Stomach (tissue), 9 donors: Measurements from ENCODE around the gene RHBDL1. TPM values are rescaled to one million over a fixed set of nuclear protein-coding genes. Genes with fewer than 3 reads are reported as not detected.

ENCODE experiments used
- DNase-seq, 2 donors: peaks; one replicate each; pipeline versions ENCODE4 v3.0.0 to v3.0.0-alpha.2; 2013 to 2019
- H3K27ac ChIP-seq, 5 donors: fragments of 200-600 bp in 4 of 5; sonication (generic) in 4 of 5; one replicate each; pipeline ENCODE4 v1.5.1; 2013 to 2019; ENCODE audit warnings: mild to moderate bottlenecking in 1 of 5, moderate library complexity in 1 of 5
- H3K27me3 ChIP-seq, 3 donors: fragments of 200-600 bp; sonication (generic); one replicate each; pipeline ENCODE4 v1.5.1; 2017 to 2019; ENCODE audit warnings: mixed run types in 1 of 3
- H3K36me3 ChIP-seq, 4 donors: fragments of 200-600 bp; sonication (generic); 1 replicate in 3 of 4; 2 replicates in 1 of 4; pipeline ENCODE4 v1.5.1; 2016 to 2019
- H3K4me1 ChIP-seq, 4 donors: fragments of 200-600 bp; sonication (generic); one replicate each; pipeline ENCODE4 v1.5.1; 2016 to 2019
- H3K4me3 ChIP-seq, 4 donors: fragments of 200-600 bp; sonication (generic) in 3 of 4; one replicate each; pipeline ENCODE4 v1.5.1; 2016 to 2019; ENCODE audit warnings: mild to moderate bottlenecking in 1 of 4
- H3K9me3 ChIP-seq, 4 donors: fragments of 200-600 bp; sonication (generic); one replicate each; pipeline ENCODE4 v1.5.1; 2016 to 2019
- EP300 ChIP-seq: sonication (generic); formaldehyde crosslinking; IDR thresholded peaks from one replicate; pipeline ENCODE4 v1.6.1; 2017; ENCODE audit warnings: antibody characterized with exemption
- POLR2A ChIP-seq, 4 donors: fragments of 450-650 bp; IDR thresholded peaks; one replicate each; pipeline ENCODE4 v1.6.1; 2016; ENCODE audit warnings: antibody characterized with exemption in 4 of 4, control low read depth in 2 of 4, mild to moderate bottlenecking in 1 of 4, moderate library complexity in 1 of 4
- POLR2AphosphoS5 ChIP-seq, 3 donors: sonication (generic); formaldehyde crosslinking; IDR thresholded peaks; one replicate each; pipeline ENCODE4 v1.6.1; 2016; ENCODE audit warnings: antibody characterized with exemption in 3 of 3
- WGBS, 5 donors: extraction: QIAGEN DNeasy Blood & Tissue Kit in 3 of 5; methylation state at CpG; one replicate each; pipeline versions ENCODE4 v1.1.5 to v1.1.7; 2013 to 2018; 5-methylcytosine and 5-hydroxymethylcytosine counted together
- intact Hi-C: fragments of 100-400 bp; cut with DNase I; formaldehyde crosslinking; loops from one replicate; pipeline ENCODE4 v1.15.1; 2023; ENCODE audit warnings: low total_unique reads
- polyA plus RNA-seq, 3 donors: library from polyadenylated mRNA; stranded (reverse); fragments of 200-250 nt; gene quantifications; one replicate each; pipeline ENCODE4 v1.2.3, GENCODE V29; 2013
- total RNA-seq, 5 donors: library from RNA; depleted of rRNA; stranded (reverse); fragments of >200 nt; gene quantifications; one replicate each; pipeline versions ENCODE4 v1.1.0 to v1.2.3, GENCODE V29; 2014 to 2016
- TF ChIP-seq, protein P1 (sequence below), 7 experiments: fragments of 450-650 bp in 4 of 7; fragments of 200-600 bp in 3 of 7; sonication (generic) in 3 of 7; IDR thresholded peaks; one replicate each; pipeline ENCODE4 v1.5.1; 2016 to 2019; ENCODE audit warnings: antibody characterized with exemption in 7 of 7, control low read depth in 2 of 7, mild to moderate bottlenecking in 1 of 7
- donor health status: healthy with polysubstance abuse.
- donor health status: Bipolar disorder and iron deficiency.
- donor health status: healthy.

The RHBDL1 gene
- total and polyA plus RNA-seq, 8 donors: 1.3 to 48.7 (median 3.3) TPM; not detected in 3

DNA sequence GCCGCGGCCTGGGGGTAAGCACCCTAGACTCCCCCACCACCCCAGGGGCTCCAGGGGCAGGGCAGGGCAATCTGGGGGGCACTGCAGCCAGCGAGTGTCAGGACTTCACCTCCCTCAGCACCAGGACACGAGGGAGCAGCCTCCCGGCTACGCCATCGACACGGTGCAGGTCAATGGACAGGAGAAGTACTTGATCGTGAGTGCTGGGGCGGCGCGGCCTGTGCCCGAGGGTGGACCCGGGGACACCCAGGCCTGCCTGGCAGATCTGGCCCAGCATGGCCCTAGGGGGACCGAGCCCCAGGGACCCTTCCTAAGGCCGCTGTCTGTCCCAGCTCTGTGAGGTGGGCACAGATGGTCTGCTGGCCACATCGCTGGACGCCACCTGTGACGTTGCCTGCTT is 3.1 kb upstream of the RHBDL1 start:
- H3K4me1 ChIP-seq: peaks cover 39 to 61% (median 52%) of the 10 kb centered on the region in 4 donors
- H3K36me3 ChIP-seq: peaks cover 44 to 53% (median 52%) of the 10 kb centered on the region in 4 donors
- intact Hi-C loops: no loop called here
- peaks cover 0 to 18% (median 0%) of the 10 kb centered on the region in 3 donors for H3K27me3 ChIP-seq
- H3K9me3 ChIP-seq: no peaks in the 10 kb centered on the region
- no peak overlapping the region for H3K4me3 ChIP-seq
- H3K27ac ChIP-seq: no peak overlapping the region
- 83 to 92% (median 90%) methylated on average over 6 to 19 of the region's 19 CpGs for WGBS, 5 donors
- DNase-seq: no peak
- TF ChIP-seq POLR2AphosphoS5 (IDR thresholded peaks at IDR 0.05) (no peak), POLR2A (IDR thresholded peaks at IDR 0.05) (no peak), EP300 (no peak)
- TF ChIP-seq, protein P1, sequence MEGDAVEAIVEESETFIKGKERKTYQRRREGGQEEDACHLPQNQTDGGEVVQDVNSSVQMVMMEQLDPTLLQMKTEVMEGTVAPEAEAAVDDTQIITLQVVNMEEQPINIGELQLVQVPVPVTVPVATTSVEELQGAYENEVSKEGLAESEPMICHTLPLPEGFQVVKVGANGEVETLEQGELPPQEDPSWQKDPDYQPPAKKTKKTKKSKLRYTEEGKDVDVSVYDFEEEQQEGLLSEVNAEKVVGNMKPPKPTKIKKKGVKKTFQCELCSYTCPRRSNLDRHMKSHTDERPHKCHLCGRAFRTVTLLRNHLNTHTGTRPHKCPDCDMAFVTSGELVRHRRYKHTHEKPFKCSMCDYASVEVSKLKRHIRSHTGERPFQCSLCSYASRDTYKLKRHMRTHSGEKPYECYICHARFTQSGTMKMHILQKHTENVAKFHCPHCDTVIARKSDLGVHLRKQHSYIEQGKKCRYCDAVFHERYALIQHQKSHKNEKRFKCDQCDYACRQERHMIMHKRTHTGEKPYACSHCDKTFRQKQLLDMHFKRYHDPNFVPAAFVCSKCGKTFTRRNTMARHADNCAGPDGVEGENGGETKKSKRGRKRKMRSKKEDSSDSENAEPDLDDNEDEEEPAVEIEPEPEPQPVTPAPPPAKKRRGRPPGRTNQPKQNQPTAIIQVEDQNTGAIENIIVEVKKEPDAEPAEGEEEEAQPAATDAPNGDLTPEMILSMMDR (IDR thresholded peaks at IDR 0.05): no peak

DNA sequence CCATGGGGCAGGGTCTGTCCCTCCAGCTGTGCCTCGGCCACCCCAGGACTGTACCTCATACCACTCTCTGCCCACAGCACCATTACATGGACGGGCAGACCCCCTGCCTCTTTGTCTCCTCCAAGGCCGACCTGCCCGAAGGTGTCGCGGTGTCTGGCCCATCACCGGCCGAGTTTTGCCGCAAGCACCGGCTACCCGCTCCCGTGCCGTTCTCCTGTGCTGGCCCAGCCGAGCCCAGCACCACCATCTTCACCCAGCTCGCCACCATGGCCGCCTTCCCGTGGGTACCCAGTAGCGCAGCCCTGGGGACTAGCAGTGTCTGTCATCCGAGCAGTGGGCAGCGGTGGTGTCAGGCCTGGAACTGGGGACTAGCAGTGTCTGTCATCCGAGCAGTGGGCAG is 2.6 kb upstream of the RHBDL1 start:
- Histone ChIP-seq H3K4me1 (peaks cover 35 to 60% (median 52%) of the 10 kb centered on the region in 4 donors), H3K27me3 (peaks cover 0 to 18% (median 0%) of the 10 kb centered on the region in 3 donors), H3K36me3 (peaks cover 44 to 53% (median 52%) of the 10 kb centered on the region in 4 donors), H3K4me3 (no peak overlapping the region), H3K27ac (no peak overlapping the region), H3K9me3 (no peaks in the 10 kb centered on the region)
- 92 to 95% (median 94%) methylated on average over 9 to 21 of the region's 21 CpGs for WGBS, 5 donors
- TF ChIP-seq POLR2A (IDR thresholded peaks at IDR 0.05) (no peak), EP300 (no peak), POLR2AphosphoS5 (IDR thresholded peaks at IDR 0.05) (no peak)
- TF ChIP-seq, protein P1 (IDR thresholded peaks at IDR 0.05): no peak
- no peak for DNase-seq
- intact Hi-C loops: no loop called here

DNA sequence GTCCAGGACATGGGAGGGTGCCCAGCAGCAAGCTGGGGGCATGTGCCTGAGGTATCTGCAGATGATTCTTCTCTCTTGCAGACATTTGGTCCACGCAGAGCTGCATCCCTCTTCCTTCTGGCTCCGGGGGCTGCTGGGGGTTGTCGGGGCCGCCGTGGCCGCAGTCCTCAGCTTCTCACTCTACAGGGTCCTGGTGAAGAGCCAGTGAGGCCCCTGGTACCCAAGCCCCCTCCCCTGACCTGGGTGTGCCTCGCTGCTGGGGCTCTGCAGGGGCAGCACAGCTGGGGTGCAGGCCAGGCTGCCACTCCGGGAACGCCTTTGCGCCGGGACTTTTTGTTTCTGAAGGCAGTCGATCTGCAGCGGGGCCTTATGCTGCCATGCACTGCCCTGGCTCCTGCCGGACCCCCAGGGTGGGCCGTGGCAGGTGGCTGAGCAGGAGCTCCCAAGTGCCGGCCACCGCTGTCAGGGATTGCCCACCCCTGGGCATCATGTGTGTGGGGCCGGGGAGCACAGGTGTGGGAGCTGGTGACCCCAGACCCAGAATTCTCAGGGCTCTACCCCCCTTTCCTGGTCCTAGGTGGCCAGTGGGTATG is 2.0 kb upstream of the RHBDL1 start:
- Histone ChIP-seq H3K9me3 (no peaks in the 10 kb centered on the region), H3K27me3 (peaks cover 0 to 18% (median 0%) of the 10 kb centered on the region in 3 donors), H3K4me3 (no peak overlapping the region), H3K4me1 (peaks cover 32 to 57% (median 49%) of the 10 kb centered on the region in 4 donors), H3K36me3 (peaks cover 44 to 53% (median 52%) of the 10 kb centered on the region in 4 donors), H3K27ac (no peak overlapping the region)
- TF ChIP-seq, protein P1 (IDR thresholded peaks at IDR 0.05): no peak
- TF ChIP-seq POLR2AphosphoS5 (IDR thresholded peaks at IDR 0.05): no peak
- TF ChIP-seq POLR2A (IDR thresholded peaks at IDR 0.05): no peak
- no peak for TF ChIP-seq EP300
- 87 to 94% (median 89%) methylated on average over 8 to 18 of the region's 18 CpGs for WGBS, 5 donors
- no peak for DNase-seq
- intact Hi-C loops: no loop called here

DNA sequence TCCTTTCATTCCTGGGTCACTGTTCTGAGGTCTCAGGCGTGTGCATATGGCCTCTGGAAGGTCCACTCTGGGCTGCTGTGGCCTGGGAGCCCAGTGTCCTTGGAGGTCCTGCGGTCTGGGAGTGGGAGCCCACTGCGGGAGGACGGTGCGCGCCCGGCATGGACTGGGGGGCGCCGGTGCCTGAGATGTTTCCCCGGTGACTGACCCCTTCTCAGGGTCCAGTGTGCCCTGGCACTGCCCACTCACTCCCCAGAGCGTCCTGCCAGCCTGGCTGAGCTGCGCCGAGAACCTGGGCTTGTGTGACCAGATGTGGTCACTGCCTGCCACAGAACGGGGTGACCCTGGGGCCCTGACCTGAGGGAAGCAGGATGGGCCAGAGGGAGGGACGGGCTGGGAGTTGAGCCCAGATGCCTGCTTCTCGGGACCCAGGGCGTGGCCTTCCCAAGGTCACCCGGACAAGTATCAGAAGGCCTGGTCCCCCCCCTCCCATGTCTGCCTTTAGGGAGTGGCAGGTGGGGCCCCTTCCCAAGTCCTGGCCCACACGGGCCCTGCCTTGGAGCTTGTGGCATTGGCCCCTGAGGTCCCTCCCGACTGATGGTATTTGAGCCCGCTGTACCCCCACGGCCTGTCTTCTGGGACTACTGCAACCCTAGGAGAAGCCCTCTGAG is 1.1 kb upstream of the RHBDL1 start:
- H3K27ac ChIP-seq: no peak overlapping the region
- H3K4me1 ChIP-seq: peaks cover 24 to 56% (median 49%) of the 10 kb centered on the region in 4 donors
- H3K9me3 ChIP-seq: no peaks in the 10 kb centered on the region
- peak overlapping the region in 1 of 4 donors; percentile 45 for H3K4me3 ChIP-seq
- peaks cover 44 to 51% (median 50%) of the 10 kb centered on the region in 4 donors for H3K36me3 ChIP-seq
- H3K27me3 ChIP-seq: peaks cover 0 to 18% (median 0%) of the 10 kb centered on the region in 3 donors
- TF ChIP-seq POLR2AphosphoS5 (IDR thresholded peaks at IDR 0.05) (no peak), EP300 (no peak), POLR2A (IDR thresholded peaks at IDR 0.05) (no peak)
- TF ChIP-seq, protein P1 (IDR thresholded peaks at IDR 0.05): no peak
- intact Hi-C loops: no loop called here
- 68 to 80% (median 73%) methylated on average over 22 of the region's 22 CpGs for WGBS, 5 donors
- DNase-seq: no peak
